HL-60 (cell line): ENCODE data around the gene PCNX4.

Source experiments
- CTCF ChIP-seq: IDR thresholded peaks from one replicate; pipeline ENCODE4 v1.5.1; 2011; ENCODE audit warnings: low read length, control low read depth, inconsistent platforms; ENCODE audit not compliant: insufficient read depth
- POLR2AphosphoS5 ChIP-seq: IDR thresholded peaks from 2 replicates; pipeline ENCODE4 v1.6.1; 2012; ENCODE audit warnings: low read depth

DNA sequence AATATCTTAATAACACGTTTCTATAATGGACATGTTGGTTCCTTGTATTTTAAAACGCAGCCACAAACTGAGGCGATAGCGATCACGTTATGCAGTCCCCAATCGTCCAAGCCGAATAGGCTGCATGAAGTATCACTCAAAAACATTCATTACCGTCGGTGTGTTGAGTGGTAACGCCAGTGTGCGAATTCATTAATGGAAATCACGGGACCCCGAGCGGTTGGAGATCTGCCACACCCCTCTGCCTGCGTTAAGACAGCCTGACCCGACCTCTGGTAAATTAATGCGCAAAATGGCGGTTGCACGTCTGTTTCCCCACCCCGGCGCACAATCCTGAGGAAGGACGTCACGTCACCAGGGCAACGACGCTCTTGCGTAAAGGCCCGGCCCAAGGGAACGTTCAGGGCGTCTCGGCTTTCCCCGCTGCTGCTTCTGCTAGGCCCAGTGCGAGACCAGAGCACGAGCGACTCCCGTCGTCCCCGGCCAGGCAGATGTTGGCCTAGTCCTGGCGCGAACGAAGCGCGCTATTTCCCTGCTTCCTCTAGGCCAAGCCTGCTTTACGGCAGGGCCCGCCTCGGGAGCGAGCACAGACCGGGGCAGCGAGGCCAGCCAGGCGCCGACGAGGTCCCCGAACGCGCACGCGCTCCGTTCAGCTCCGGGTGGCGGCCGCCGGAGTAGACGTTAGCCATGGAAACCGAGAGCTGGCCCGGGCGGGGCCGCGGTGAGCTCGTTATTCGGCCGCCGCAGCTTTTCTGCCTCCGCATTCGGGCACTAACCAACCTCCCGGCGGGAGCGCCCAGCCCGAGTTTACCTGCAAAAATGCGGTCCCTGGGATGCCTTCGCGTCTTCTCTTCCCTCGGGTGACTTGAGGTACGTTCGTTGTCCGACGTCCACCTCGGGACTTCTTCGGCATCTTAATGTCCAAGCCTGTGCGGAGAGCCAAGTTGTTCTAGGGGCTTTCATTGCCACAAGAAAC lies at the start of gene PCNX4:
- TF ChIP-seq CTCF (no peak), POLR2AphosphoS5 (peak; percentile 91)
